Endothelial cell (in vitro differentiated cells): Measurements from ENCODE around the gene TRIM63. TPM values are rescaled to one million over a fixed set of nuclear protein-coding genes. Genes with fewer than 3 reads are reported as not detected.

Experiments
- DNase-seq: peaks from one replicate; pipeline ENCODE4 v3.0.0; 2021; ENCODE audit warnings: low spot score
- H3K27ac Mint-ChIP-seq: one replicate; pipeline ENCODE4 v1.8.0; 2021; ENCODE audit warnings: mixed read lengths, inconsistent platforms; ENCODE audit not compliant: unreplicated experiment
- H3K27me3 Mint-ChIP-seq: one replicate; pipeline ENCODE4 v1.8.0; 2021; ENCODE audit warnings: mild to moderate bottlenecking, moderate library complexity, mixed read lengths, inconsistent platforms; ENCODE audit not compliant: unreplicated experiment
- H3K36me3 Mint-ChIP-seq: one replicate; pipeline ENCODE4 v1.8.0; 2021; ENCODE audit warnings: mild to moderate bottlenecking, low read depth, mixed read lengths, inconsistent platforms; ENCODE audit not compliant: unreplicated experiment
- H3K4me1 Mint-ChIP-seq: one replicate; pipeline ENCODE4 v1.8.0; 2021; ENCODE audit warnings: mild to moderate bottlenecking, mixed read lengths, inconsistent platforms; ENCODE audit not compliant: unreplicated experiment
- H3K4me3 Mint-ChIP-seq: one replicate; pipeline ENCODE4 v1.8.0; 2021; ENCODE audit warnings: mild to moderate bottlenecking, mixed read lengths, inconsistent platforms; ENCODE audit not compliant: unreplicated experiment
- H3K9me3 Mint-ChIP-seq: one replicate; pipeline ENCODE4 v1.8.0; 2021; ENCODE audit warnings: mixed read lengths, inconsistent platforms; ENCODE audit not compliant: unreplicated experiment
- total RNA-seq: library from RNA; stranded (reverse); fragmentation: NEBNext Ultra II Directional; extraction: Animal tissue kit (Norgen Biotek cat#: 25700); gene quantifications from one replicate; pipeline ENCODE4 v1.2.1, GENCODE V29; 2021; ENCODE audit not compliant: unreplicated experiment
- TF ChIP-seq, protein P1 (sequence below): fragments of 200-600 bp; sonication (generic); IDR thresholded peaks from one replicate; pipeline ENCODE4 v1.5.0; 2021; ENCODE audit warnings: antibody characterized with exemption; ENCODE audit not compliant: unreplicated experiment

TRIM63 gene
- total RNA-seq, 1 donor from 2014 or later = not detected

DNA sequence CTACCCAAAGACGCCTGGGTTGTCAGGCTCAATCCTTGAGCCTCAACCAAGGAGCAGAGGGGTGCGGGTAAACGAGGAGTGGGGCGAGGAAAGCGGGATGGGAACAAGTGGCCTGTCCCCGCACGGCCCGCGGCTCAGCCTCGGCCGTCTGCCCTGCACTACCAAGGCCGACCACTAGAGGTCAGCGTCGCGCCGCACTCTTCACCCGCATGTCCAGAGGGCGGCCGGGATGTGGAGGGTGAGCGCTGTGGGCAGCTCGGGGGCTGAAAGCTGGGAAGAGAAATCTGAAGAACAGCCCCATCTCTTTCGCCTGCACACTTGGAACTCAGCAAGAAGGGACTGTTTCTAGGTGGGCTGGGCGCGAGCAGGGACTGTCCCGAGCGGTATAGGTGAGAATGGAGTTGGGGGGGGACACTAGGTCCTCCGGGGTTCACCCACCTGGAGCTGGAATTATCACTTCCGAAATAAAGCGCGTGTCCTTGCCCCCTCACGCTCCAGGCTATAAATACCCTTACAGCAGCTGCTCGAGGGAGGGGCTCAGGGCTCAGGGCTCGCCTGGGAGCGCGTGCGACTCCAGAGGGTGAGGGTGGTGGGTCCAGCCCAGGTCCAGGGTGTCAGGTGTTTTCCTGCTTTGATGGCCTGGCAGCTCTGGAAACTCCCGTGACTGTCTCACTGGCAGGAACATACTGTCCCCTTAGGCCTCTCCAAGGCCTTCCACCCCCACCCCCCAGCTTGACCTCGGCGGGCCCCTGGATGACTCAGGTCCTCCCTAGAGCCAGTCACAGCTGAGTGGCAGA is 31.3 kb downstream of the TRIM63 start:
- Mint-ChIP-seq H3K4me3 (peak overlapping the region; percentile 97), H3K27me3 (peaks cover 15% of the 10 kb centered on the region), H3K27ac (no peak overlapping the region), H3K4me1 (no peaks in the 10 kb centered on the region), H3K9me3 (no peaks in the 10 kb centered on the region), H3K36me3 (no peaks in the 10 kb centered on the region)
- TF ChIP-seq, protein P1, sequence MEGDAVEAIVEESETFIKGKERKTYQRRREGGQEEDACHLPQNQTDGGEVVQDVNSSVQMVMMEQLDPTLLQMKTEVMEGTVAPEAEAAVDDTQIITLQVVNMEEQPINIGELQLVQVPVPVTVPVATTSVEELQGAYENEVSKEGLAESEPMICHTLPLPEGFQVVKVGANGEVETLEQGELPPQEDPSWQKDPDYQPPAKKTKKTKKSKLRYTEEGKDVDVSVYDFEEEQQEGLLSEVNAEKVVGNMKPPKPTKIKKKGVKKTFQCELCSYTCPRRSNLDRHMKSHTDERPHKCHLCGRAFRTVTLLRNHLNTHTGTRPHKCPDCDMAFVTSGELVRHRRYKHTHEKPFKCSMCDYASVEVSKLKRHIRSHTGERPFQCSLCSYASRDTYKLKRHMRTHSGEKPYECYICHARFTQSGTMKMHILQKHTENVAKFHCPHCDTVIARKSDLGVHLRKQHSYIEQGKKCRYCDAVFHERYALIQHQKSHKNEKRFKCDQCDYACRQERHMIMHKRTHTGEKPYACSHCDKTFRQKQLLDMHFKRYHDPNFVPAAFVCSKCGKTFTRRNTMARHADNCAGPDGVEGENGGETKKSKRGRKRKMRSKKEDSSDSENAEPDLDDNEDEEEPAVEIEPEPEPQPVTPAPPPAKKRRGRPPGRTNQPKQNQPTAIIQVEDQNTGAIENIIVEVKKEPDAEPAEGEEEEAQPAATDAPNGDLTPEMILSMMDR = peak; percentile 100
- peak; percentile 91 for DNase-seq

DNA sequence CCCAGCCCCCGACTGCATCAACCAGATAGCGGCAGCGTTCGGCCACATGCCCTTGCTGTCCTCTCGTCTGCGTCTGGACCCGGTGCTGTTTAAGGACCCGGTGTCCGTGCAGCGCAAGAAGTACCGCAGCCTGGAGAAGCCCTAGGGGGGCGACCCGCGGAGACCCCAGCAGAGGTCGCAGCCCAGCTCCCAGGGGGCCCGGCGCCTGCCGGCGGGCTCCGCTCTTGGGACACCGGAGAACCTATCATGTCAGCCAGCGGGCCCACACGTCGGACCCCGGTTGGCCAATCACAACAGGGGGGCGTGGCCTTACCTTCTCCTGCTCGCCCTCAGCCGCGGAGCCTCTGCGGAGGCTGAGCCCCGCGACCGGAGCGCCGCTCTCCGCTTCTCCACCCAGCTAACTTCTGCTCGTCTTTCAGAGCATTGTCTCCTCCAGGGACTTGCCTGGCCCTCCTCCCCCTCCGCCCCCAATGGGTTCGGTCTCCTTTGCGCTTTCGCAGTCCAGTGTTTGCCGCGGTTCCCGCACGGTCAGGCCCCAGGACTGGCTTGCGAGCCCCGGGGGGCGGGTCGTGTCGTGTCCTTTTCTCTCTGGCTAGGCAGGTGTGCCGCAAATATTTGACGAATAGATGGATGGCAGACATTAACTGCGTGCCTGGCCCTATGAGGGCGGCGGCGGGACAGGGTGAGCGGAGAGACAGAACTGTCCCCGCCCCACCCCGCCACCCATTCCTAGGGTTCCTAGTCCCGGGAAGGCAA is 32.0 kb downstream of the TRIM63 start:
- TF ChIP-seq, protein P1 = no peak
- Mint-ChIP-seq H3K4me3 (peak overlapping the region; percentile 97), H3K27ac (no peak overlapping the region), H3K36me3 (no peaks in the 10 kb centered on the region), H3K9me3 (no peaks in the 10 kb centered on the region), H3K4me1 (no peaks in the 10 kb centered on the region), H3K27me3 (peaks cover 16% of the 10 kb centered on the region)
- DNase-seq = peak; percentile 89

DNA sequence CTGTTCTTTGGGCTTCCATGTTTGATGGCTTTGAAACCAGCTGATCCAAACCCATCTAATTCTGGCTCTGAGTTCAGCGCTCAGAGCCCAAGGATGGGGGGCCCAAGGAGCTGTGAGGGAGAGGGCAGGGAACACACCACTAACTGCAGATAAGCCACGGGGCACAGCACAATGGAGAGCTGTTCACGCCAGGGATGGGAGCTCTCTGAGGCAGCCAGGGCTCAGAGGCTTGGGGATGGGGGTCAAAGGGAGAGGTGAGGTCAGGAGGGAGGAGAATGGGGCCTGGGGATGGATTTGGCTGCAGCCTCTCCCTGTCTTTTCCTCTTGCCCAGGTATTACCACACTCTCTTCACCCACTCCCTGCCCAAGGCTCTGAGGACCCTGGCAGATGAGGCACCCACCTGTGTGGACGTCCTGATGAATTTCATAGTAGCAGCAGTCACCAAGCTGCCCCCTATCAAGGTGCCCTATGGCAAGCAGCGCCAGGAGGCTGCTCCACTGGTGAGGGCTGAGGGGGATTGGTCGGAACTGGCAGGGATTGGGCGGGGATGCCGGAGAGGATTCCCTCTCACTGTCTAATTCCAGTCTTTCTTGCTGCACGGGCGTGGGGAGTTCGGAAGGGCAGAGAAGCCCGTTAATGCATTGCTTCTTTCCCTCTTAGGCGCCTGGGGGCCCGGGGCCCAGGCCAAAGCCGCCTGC is 32.8 kb downstream of the TRIM63 start:
- H3K4me3 Mint-ChIP-seq = peak overlapping the region; percentile 97
- no peak for DNase-seq
- H3K36me3 Mint-ChIP-seq = no peaks in the 10 kb centered on the region
- H3K27me3 Mint-ChIP-seq = peaks cover 17% of the 10 kb centered on the region
- H3K9me3 Mint-ChIP-seq = no peaks in the 10 kb centered on the region
- H3K4me1 Mint-ChIP-seq = no peaks in the 10 kb centered on the region
- no peak overlapping the region for H3K27ac Mint-ChIP-seq
- TF ChIP-seq, protein P1 = no peak

GRCh38 chr1:26032656-26033357 is 34.6 kb downstream of the TRIM63 start:
- no peaks in the 10 kb centered on the region for H3K4me1 Mint-ChIP-seq

More at GRCh38 chr1:26032656-26033357, 34.6 kb downstream of the TRIM63 start:
- no peak for DNase-seq
- peaks cover 17% of the 10 kb centered on the region for H3K27me3 Mint-ChIP-seq
- H3K9me3 Mint-ChIP-seq = no peaks in the 10 kb centered on the region
- TF ChIP-seq, protein P1 = no peak
- no peak overlapping the region for H3K27ac Mint-ChIP-seq
- H3K36me3 Mint-ChIP-seq = no peaks in the 10 kb centered on the region
- H3K4me3 Mint-ChIP-seq = no peak overlapping the region
